HG03432 (cell line): ENCODE data around the gene CTAGE15.
"Not testable (repeated sequence)": the region's sequence is repeated elsewhere in the genome, so short reads cannot be mapped to it uniquely, and the experiment has no call there.

Experiments used
- ATAC-seq: cut with Tn5 transposase; IDR thresholded peaks from one replicate; pipeline ENCODE4 v1.9.1; 2021; ENCODE audit warnings: mild to moderate bottlenecking, moderate library complexity; ENCODE audit not compliant: unreplicated experiment

CTAGE15 gene, protein sequence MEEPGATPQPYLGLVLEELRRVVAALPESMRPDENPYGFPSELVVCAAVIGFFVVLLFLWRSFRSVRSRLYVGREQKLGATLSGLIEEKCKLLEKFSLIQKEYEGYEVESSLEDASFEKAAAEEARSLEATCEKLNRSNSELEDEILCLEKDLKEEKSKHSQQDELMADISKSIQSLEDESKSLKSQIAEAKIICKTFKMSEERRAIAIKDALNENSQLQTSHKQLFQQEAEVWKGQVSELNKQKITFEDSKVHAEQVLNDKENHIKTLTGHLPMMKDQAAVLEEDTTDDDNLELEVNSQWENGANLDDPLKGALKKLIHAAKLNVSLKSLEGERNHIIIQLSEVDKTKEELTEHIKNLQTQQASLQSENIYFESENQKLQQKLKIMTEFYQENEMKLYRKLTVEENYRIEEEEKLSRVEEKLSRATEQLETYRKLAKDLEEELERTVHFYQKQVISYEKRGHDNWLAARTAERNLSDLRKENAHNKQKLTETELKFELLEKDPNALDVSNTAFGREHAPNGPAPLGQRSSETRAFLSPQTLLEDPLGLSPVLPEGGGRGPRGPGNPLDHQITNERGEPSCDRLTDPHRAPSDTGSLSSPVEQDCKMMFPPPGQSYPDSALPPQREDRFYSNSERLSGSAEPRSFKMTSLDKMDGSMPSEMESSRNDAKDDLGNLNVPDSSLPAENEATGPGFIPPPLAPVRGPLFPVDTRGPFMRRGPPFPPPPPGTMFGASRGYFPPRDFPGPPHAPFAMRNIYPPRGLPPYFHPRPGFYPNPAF

GRCh38 chr7:143571501-143571900 lies at the start of gene CTAGE15:
CTAGE15 (plus strand) TSS chr7:143571801; CDS start chr7:143571818, 17 bp downstream.
- ATAC-seq = not testable (repeated sequence)

DNA sequence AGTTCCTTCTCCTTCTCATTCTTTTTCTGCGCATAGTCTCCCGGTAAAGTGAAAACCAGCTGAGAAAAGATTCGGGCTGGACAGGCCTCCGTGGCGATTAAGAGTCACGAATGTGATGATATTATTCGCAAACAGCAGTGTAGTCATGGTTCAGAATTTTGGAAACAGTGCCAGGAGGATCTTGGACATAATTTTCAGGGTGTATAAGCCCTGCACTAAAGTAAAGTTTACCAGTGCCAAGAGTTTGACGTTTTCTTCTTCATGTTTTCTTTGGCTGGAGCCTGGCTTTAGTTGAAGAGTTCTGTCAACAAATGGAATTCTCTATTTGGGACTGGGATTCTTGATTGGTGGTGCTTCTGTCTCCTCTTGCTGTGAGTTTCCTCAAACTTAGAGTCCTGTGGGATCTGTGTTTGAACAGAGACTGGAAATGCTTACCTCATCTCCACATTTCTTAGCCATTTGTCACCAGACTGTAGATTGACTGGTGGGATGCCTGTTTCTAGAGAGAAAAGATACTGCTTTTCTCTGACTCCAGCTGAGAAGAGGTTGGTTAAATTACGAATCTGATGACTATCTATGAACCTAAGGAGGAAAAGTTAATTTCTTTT lies 49.2 kb upstream of the CTAGE15 start:
- not testable (repeated sequence) for ATAC-seq

DNA sequence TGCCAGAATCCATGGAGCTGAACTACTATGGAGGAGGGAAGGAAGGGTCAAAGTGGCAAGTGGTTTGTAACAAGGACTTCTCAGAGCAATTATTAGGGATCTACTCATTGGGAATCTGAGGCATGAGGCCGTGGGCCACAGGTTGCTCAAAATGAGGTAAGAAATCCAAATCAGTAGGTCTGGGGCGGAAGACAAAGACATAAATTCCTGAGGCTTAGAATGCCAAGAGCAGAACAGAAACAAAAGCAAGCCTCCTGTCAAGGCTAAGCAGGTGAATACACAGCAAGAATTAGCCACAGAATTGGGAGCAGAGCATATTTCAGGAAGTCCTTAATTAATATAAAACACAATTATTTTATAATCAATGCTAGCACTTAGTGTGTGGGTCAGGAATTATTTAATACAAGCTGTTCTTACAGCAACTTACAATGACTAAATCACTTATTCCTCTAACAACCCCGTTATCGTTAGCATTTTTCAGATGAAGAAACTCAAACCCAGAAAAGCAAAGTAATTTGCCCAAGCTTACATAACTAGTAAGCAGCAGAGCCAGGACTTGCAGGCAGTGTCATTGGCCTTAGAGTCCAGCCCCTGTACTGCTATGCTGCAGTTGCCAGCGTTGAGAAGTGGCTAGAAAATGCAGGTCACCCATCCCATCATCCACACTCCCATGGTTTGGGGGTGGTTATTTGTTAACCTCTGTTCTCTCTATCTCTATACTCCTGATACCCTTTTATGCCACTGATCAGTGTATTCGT lies 40.3 kb upstream of the CTAGE15 start:
- ATAC-seq = not testable (repeated sequence)

DNA sequence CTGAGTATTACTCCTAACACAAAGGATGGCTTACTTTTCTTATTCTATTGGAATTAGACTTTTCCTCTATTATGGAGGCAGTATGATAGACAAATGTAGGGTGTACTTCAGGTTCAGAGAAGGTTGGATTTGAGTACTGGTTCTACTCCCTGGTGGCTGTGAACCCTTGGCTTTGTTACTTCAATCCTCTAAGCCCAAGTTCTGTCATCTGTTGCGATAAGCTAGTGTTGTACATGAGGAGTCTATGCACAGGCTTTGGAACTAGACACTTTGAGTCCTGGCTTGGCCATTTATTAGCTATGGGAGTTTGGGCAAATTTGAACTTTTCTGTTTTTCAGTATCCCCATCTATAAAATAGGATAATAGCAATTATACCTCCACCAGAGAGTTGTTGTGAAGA lies 39.7 kb upstream of the CTAGE15 start:
- not testable (repeated sequence) for ATAC-seq

GRCh38 chr7:143533213-143533839 lies 38.3 kb upstream of the CTAGE15 start:
- ATAC-seq = not testable (repeated sequence)

- not testable (repeated sequence) for ATAC-seq
Measured at GRCh38 chr7:143536443-143536842, 35.2 kb upstream of the CTAGE15 start.

- not testable (repeated sequence) for ATAC-seq
Measured at GRCh38 chr7:143543288-143544038, 28.1 kb upstream of the CTAGE15 start.

GRCh38 chr7:143555968-143556367 lies 15.6 kb upstream of the CTAGE15 start:
- ATAC-seq = not testable (repeated sequence)

- peak; percentile 62 for ATAC-seq
Measured at GRCh38 chr7:143563306-143563705, 8.3 kb upstream of the CTAGE15 start.

GRCh38 chr7:143566001-143566400 lies 5.6 kb upstream of the CTAGE15 start:
- ATAC-seq = not testable (repeated sequence)

DNA sequence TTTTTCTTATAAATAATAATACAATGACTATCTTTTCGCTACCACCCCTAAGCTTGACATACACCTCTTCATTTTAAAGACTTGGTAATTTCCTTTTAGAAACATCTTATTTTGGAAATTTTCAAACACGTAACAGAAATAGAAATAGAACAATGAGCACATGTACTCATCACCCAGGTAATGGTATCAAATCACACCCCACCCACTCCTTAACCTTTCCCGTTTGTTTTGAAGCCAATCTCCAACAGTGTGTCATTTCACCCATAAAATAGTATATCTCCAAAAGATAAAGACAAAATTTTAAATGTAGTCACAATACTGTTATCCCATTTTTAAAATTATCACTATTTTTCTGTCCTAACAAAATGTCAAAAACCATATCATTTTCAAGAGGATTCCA lies 16.6 kb downstream of the CTAGE15 start:
- ATAC-seq = not testable (repeated sequence)

DNA sequence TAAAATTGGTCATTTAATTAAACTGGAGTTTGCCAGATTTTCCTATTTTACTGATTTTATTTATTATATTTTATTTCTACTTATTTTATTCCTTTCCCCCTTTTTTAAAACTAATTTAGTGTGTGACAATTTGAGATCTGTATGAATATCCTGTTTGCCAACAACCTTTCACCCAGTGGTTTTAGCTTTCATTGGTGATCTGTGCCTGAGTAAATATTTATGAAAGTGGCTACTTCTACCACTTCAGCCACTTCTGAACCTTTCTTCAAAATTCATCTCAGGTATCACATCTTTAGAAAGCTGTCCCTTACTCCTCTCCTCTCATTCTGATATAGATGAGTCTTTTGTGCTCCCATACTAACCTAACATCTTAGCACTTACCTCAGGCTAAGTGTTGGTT lies 18.3 kb downstream of the CTAGE15 start:
- not testable (repeated sequence) for ATAC-seq

DNA sequence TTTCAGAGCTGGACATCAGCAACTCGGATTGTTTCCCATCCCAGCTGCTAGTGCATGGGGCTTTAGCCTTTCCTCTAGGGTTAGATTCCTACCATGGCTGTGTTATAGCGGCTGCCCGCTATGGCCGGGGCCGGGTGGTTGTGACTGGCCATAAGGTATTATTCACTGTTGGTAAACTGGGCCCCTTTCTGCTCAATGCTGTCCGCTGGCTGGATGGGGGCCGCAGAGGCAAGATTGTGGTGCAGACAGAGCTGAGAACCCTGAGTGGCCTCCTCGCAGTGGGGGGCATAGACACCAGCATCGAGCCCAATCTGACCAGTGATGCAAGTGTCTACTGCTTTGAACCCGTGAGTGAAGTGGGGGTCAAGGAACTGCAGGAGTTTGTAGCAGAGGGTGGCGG lies 26.5 kb downstream of the CTAGE15 start:
- ATAC-seq = not testable (repeated sequence)

DNA sequence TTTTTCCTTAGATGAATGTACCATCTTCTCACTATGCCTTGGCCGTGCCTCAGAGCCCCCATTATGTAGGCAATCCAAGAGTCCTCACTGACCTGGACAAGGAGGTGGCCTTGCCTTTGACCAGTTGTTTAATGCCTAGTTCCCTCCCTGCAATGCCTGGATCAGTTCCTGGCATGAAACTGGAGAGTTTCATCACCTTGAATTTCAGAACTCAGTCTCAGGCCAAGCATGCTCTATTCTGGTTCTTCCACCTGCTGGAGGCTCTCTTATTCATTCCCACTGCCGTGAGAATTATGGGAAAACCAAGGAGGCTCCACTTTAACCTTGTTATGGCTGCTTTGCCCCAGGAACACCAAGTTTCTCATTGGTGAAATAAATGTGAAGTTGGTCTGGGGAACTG lies 31.9 kb downstream of the CTAGE15 start:
- ATAC-seq = not testable (repeated sequence)

- not testable (repeated sequence) for ATAC-seq
Measured at GRCh38 chr7:143606088-143606487, 34.5 kb downstream of the CTAGE15 start.

DNA sequence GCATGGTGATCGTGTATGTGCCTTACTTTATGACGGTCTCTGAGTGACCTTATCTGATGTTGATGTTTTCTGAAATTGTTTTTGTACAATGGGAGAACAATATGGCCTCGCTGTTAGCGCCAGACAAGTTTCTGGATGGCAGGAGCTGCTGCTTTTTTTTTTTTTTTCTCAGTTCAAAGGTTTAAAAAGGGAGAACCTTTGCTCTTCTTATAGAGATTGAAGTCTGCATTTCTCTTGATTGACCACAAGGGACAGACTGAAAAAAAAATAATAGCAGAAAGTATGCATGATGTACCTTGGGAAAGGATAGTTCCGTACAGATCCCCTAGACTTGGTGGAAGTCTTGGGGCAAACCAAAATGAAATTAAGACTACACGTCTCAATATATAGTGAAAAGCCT lies 43.9 kb downstream of the CTAGE15 start:
- ATAC-seq = not testable (repeated sequence)

DNA sequence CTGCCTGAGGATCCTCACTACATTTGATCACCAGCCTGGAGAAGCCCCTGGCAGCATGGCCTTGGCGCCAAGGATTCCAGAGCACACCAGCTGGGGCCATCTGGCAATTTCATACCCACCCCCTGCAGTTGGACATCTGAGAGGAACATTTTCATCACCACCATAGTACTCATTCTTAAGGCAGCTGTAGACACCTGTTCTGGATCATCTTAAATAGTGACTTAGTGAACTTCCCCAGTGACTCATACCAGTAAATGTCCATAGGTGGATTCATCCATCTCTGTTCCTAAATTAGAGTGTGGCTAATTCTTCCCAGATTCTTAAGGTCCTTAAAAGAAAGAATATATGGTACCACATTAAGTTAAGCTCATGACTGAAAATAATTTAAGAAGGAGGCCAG lies 45.6 kb downstream of the CTAGE15 start:
- not testable (repeated sequence) for ATAC-seq

DNA sequence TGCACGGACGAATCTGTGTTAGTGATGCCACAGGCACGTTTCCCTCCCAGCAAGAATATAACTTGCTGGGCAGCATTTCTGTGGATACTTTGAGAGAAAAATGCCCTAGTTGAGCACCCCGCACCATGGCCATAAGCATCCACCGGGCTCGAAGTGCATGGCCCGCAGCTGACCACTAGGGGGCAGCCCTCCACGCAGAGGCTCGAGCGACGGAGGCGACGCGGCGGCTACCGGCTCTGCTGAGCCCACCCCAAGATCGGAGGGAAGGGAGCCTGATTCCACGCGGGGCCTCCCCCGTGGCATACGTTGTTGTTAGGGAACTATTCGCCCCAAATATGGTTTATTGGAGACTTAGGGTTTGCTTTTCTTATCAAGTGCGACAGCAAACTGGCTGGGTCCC lies 48.5 kb downstream of the CTAGE15 start:
- ATAC-seq = peak; percentile 24

GRCh38 chr7:143620646-143621045 lies 49.0 kb downstream of the CTAGE15 start, which contains the start of gene TCAF2:
TCAF2 (plus strand) TSS chr7:143620974.
- ATAC-seq = peak; percentile 83
